Testis (tissue), 3 donors: Measurements from ENCODE around the gene CHD2. TPM values are rescaled to one million over a fixed set of nuclear protein-coding genes. Genes with fewer than 3 reads are reported as not detected.

ENCODE experiments used
- DNase-seq: peaks from one replicate; pipeline ENCODE4 v3.0.0-alpha.2; 2019
- H3K27ac ChIP-seq, 2 donors: fragments of 200-600 bp; sonication (generic); one replicate each; pipeline ENCODE4 v1.5.1; 2019
- H3K27me3 ChIP-seq: fragments of 200-600 bp; sonication (generic); one replicate; pipeline ENCODE4 v1.5.1; 2019
- H3K36me3 ChIP-seq: fragments of 200-600 bp; sonication (generic); one replicate; pipeline ENCODE4 v1.5.1; 2017; ENCODE audit warnings: low read depth; ENCODE audit errors: missing control alignments
- H3K4me1 ChIP-seq: fragments of 200-600 bp; sonication (generic); one replicate; pipeline ENCODE4 v1.5.1; 2019
- H3K4me3 ChIP-seq, 2 donors: fragments of 200-600 bp; sonication (generic); one replicate each; pipeline ENCODE4 v1.5.1; 2017 to 2019
- H3K9me3 ChIP-seq: fragments of 200-600 bp; sonication (generic); one replicate; pipeline ENCODE4 v1.5.1; 2017
- CTCF ChIP-seq, 3 experiments: fragments of 450-650 bp in 2 of 3; fragments of 200-600 bp in 1 of 3; sonication (generic) in 1 of 3; IDR thresholded peaks; one replicate each; pipeline ENCODE4 v1.5.1; 2016 to 2019; ENCODE audit warnings: antibody characterized with exemption in 3 of 3, mild to moderate bottlenecking in 2 of 3, moderate library complexity in 1 of 3
- POLR2A ChIP-seq: fragments of 450-650 bp; IDR thresholded peaks from one replicate; pipeline ENCODE4 v1.6.1; 2017; ENCODE audit warnings: antibody characterized with exemption, mild to moderate bottlenecking, moderate library complexity
- WGBS, 2 donors: methylation state at CpG; one replicate each; pipeline ENCODE4 v1.1.5; 2018; 5-methylcytosine and 5-hydroxymethylcytosine counted together
- intact Hi-C: fragments of 100-400 bp; cut with DNase I; formaldehyde crosslinking; loops from one replicate; pipeline ENCODE4 v1.15.1; 2023; ENCODE audit warnings: low total_unique reads
- polyA plus RNA-seq: library from polyadenylated mRNA; stranded (reverse); fragments of 350-450 nt; fragmentation: Illumina TruSeq; extraction: RNeasy Lipid Tissue Mini Kit (QIAGEN cat#74804); gene quantifications from one replicate; pipeline ENCODE4 v1.2.3, GENCODE V29; 2014; ENCODE audit warnings: low read depth, low replicate concordance; ENCODE audit not compliant: insufficient read depth
- total RNA-seq, 2 donors: library from RNA; depleted of rRNA; stranded (reverse); fragments of >200 nt; gene quantifications; one replicate each; pipeline ENCODE4 v1.2.3, GENCODE V29; 2016

CHD2 gene
- total and polyA plus RNA-seq, 3 donors from 2014 or later, result 64.5 to 129 (median 113) TPM

DNA sequence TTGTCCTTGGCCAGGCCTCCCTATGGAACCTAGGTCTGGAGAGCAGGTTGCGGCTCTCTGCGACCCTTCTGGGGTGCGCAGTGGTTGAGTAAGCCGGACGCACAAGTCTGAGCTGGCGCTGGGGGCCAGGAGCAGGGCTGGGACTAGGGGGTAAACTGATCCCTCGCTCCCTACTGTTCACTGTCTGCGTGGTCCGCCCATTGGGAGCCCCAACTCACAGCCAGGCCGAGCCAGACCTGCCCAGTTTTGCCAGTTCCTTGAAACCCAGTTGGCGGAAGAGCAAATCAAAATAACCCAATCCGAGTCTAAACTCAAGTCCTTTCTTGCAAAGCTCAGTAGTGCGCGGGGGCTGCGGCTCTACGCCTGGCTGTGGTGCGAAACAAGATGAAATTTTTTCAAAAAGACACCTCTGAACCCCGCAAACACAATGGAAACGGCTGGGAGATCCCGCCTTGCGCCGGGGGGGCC, 171.4 kb downstream of the CHD2 start:
- Histone ChIP-seq H3K4me1 (peaks cover 37% of the 10 kb centered on the region), H3K4me3 (peak overlapping the region; percentile 72 to 74), H3K36me3 (no peaks in the 10 kb centered on the region), H3K27me3 (no peaks in the 10 kb centered on the region), H3K27ac (peak overlapping the region; percentile 35 to 85), H3K9me3 (no peaks in the 10 kb centered on the region)
- intact Hi-C loops, result no loop called here
- TF ChIP-seq POLR2A (no peak), CTCF (IDR thresholded peaks at IDR 0.05) (no peak)
- WGBS, 2 donors, result 8 to 10% methylated on average over 22 of the region's 22 CpGs
- DNase-seq, result no peak

GRCh38 chr15:93072011-93072410, 171.9 kb downstream of the CHD2 start:
- Histone ChIP-seq H3K4me1 (peaks cover 34% of the 10 kb centered on the region), H3K9me3 (no peaks in the 10 kb centered on the region), H3K27ac (peak overlapping the region; percentile 74 to 85), H3K36me3 (no peaks in the 10 kb centered on the region), H3K4me3 (peak overlapping the region; percentile 72 to 74), H3K27me3 (no peaks in the 10 kb centered on the region)
- WGBS, 2 donors, result 1 to 4% methylated on average over 10 of the region's 10 CpGs
- TF ChIP-seq CTCF (IDR thresholded peaks at IDR 0.05), result no peak
- TF ChIP-seq POLR2A, result no peak
- intact Hi-C loops, result no loop called here
- DNase-seq, result no peak

DNA sequence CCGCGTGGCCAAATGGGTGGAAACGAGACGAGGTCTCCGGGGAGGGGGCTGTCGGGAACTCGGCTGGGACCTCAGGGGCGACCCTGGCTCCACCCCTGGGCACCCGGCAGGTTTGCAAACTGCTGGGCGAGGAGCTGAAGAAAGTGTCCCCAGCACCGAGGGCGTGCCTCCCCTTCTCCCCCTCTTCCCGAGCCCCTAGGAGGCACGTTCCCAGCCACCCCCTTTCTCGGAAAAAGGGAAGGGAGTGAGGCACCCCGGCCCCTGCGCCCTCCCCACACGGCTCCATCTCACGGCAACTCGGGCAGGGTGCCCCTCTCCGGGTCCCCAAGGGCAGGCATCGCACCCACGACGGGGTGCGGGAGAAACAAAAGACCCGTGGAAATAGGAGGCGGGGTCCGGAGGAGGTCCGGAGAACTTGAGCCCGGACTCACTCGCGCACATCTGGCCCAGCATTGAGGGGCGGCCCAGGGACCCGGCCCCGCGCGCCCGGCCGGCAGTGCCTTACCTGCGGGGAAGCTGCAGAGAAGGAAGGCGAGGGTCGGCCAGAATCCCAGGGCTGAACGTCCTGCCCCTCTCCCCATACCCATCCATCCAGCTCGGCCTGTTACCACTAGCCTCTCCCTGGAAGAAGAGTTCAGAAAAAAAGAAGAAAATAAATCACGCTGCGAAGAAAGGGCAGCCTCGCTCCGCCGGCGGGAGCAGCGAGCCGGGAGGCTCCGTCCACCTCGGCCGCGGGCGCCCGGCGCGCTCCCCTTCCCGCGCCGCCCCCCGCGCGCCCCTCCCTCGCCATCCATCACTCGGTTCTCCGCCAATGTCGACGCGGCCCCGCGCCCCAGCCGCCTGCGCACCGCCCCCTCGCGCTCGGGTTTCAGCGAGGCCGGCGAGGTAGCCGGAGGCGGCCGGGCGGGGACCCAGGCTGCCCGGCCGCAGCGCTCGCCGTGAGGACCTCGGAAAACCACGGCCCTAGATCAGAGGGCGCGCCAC, 172.6 kb downstream of the CHD2 start:
- intact Hi-C loops, result no loop called here
- no peaks in the 10 kb centered on the region for H3K9me3 ChIP-seq
- peaks cover 30% of the 10 kb centered on the region for H3K4me1 ChIP-seq
- 1 to 2% methylated on average over 33 to 75 of the region's 96 CpGs for WGBS, 2 donors
- no peaks in the 10 kb centered on the region for H3K27me3 ChIP-seq
- peak; percentile 81 for DNase-seq
- peak overlapping the region; percentile 72 to 74 for H3K4me3 ChIP-seq
- peak overlapping the region; percentile 74 to 85 for H3K27ac ChIP-seq
- no peaks in the 10 kb centered on the region for H3K36me3 ChIP-seq
- TF ChIP-seq POLR2A, result no peak
- TF ChIP-seq CTCF (IDR thresholded peaks at IDR 0.05), result no peak

- H3K36me3 ChIP-seq, result no peaks in the 10 kb centered on the region
- peaks cover 22% of the 10 kb centered on the region for H3K4me1 ChIP-seq
- TF ChIP-seq POLR2A, result no peak
- TF ChIP-seq CTCF (IDR thresholded peaks at IDR 0.05), result no peak
- DNase-seq, result peak; percentile 31
- no peaks in the 10 kb centered on the region for H3K9me3 ChIP-seq
- 11 to 30% methylated on average over 11 to 29 of the region's 30 CpGs for WGBS, 2 donors
- peak overlapping the region; percentile 72 to 74 for H3K4me3 ChIP-seq
- no peaks in the 10 kb centered on the region for H3K27me3 ChIP-seq
- H3K27ac ChIP-seq, result peak overlapping the region; percentile 57 to 85
- intact Hi-C loops, result no loop called here
Measured at GRCh38 chr15:93073465-93073952, 173.4 kb downstream of the CHD2 start.
